Fibroblast of pulmonary artery (primary cell): ENCODE data around the gene HOXC10.

ENCODE experiments used
- DNase-seq: peaks from one replicate; pipeline ENCODE4 v3.0.0-alpha.2; 2010; ENCODE audit warnings: low read depth
- H3K4me3 ChIP-seq: replicated peaks from 2 replicates; pipeline ENCODE4 v1.5.1; 2011; ENCODE audit warnings: low read depth, mild to moderate bottlenecking, control low read depth, low read length, moderate library complexity
- TF ChIP-seq, protein P1 (sequence below): IDR thresholded peaks from 2 replicates; pipeline ENCODE4 v1.5.1; 2011; ENCODE audit warnings: mild to moderate bottlenecking, control low read depth, low read length, inconsistent platforms; ENCODE audit errors: missing control alignments

HOXC10 gene

DNA sequence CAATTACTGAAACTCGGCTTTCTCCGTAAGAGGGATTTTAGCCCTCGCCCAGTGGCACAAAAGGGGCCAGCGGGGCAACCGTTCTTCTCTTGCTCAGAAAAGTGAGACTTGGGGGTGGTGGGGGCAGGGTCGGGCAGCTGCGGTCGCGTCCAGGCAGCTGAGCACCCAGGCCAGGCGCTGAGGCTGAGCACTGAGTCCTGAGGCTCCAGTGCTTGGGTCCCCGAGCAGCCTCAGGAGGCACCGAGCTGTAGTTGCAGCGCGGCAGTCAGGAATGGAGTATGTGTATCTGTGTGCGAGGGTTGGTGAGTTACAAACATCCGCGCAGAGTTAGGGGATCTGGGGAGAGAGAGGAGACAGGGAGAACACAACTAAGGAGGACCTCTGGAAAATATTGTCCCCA is 39.2 kb downstream of the HOXC10 start:
- TF ChIP-seq, protein P1, sequence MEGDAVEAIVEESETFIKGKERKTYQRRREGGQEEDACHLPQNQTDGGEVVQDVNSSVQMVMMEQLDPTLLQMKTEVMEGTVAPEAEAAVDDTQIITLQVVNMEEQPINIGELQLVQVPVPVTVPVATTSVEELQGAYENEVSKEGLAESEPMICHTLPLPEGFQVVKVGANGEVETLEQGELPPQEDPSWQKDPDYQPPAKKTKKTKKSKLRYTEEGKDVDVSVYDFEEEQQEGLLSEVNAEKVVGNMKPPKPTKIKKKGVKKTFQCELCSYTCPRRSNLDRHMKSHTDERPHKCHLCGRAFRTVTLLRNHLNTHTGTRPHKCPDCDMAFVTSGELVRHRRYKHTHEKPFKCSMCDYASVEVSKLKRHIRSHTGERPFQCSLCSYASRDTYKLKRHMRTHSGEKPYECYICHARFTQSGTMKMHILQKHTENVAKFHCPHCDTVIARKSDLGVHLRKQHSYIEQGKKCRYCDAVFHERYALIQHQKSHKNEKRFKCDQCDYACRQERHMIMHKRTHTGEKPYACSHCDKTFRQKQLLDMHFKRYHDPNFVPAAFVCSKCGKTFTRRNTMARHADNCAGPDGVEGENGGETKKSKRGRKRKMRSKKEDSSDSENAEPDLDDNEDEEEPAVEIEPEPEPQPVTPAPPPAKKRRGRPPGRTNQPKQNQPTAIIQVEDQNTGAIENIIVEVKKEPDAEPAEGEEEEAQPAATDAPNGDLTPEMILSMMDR, result no peak
- H3K4me3 ChIP-seq, result no peak overlapping the region
- DNase-seq, result no peak

DNA sequence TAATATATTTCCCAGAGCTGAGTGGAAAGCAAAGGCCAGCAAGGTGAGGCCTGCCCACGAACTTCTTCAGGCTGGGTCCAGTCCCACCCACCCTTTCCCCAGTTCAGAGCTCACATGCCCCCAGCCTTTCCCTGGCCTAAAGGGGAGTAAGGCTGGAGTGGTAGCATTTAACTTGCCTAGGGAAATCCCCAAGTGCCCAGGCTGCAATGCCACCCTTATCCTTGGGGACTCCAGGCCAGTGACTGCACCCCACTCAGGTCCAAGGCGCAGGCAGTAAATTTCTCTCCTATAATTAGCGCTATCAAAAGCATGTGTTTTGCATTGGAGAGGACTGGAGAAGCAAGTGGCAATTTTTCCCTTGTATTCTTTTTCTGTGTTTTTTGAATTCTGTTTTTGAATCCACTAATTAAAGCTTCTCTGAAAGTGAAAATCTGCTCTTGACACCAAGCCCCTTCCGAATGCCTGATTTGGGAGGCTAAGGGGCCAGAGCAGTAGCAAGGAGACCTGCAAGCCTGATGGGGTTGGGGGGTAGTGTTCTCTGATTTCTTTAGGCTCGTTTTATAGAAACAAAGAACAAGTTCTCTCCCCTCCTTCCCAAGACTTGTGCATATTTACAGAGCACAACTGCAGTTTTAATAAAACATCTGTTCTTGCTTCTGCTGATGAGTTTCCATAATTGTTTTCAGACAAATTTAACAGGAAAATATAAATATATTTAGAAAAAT is 39.8 kb downstream of the HOXC10 start:
- no peak overlapping the region for H3K4me3 ChIP-seq
- TF ChIP-seq, protein P1, result no peak
- no peak for DNase-seq

DNA sequence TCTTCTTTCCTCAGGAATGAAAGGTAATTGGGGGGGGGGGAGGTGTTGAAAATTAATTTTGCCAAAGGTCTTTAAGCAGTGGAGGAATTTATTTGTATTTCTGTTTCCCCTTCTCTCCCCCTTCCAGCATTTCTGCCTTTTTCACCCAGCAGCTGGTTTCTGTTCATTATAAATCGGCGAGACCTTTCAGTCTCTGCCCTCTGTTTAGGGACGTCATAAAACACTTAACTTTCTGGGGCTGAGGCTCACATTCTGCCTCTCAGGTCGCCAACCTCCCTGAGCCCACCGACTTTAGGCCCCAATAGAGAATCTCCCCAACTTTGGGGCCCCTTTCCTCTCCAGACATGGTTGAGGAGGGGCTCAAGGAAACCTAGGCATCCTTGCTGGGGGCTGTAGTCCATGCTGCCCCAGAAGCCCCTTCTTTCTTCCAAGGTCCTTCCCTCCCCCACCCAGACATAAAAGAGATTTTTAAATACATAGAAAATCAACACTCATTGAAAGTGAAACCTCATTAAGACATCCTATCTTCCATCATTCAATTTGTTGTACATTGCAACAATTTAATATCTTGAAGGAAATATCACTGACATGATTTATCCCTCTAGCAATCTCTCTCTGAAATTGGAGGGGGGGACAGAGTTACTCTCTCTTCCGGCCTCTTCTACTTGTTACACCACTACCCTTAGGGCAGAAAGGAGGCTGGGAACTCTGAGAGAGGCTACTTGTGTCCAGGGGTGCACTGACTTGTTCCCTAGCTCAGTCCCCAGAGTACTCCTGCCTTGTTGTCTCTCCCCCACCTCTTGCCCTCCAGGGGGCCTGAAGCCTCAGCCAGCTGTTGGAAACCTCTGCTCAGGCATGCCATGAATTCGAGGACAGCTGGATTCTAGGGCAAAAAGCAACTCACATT is 40.8 kb downstream of the HOXC10 start:
- TF ChIP-seq, protein P1, result no peak
- H3K4me3 ChIP-seq, result no peak overlapping the region
- no peak for DNase-seq

DNA sequence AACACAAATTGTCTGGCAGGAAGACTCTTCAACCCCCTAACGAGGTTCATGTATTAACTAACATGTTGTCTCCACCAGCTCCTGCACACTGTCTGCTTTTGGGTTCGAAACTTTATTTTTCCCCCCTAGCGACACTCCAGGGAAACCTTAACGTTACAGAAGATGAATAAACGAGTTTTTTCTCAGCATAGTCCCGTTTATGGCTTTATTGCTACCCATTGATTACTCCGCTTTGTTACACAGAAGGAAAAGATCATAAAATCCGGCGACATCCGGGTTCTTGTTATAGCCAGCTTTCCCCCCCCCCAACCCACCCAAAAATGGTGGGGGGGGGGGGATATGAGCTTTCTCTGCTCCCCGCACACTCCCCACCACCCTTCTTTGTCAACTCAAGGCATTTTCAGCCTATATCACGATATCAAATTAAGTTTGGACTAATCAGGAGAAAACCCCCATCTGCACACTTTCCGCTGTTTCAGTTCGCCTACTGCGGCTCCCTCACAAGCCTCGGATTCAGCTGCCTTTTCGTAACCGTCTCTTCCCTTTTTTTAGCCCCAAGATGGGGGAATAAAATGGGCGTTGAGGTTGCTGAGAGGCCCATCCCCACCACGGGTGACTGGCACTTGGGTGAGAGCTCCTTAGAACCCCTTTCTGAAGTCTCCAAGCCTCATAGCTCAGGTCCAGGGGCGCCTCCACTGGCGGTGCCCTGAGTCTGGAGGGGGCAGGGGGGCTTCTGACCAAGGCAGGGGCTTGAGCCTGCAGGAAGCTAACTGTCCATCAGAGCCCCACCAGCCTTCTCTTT is 41.9 kb downstream of the HOXC10 start:
- TF ChIP-seq, protein P1, result no peak
- DNase-seq, result no peak
- no peak overlapping the region for H3K4me3 ChIP-seq

DNA sequence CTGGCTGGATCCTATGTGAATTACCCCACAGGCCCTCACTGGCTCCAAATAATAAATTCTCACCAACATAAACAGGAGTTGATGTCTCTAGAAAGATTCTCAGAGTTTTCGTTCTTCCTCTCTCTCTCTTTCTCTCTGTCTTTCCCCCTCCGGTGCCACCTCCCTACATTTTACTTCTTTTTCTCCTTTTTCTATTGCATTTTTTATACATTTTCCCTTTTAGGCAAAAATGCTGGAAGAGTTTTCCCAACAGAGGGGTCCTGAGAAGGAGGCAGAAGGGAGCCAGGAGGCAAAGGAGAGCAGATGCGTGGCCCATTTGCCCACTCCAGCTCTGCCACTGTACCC is 42.5 kb downstream of the HOXC10 start:
- no peak for DNase-seq
- no peak overlapping the region for H3K4me3 ChIP-seq
- TF ChIP-seq, protein P1, result no peak

DNA sequence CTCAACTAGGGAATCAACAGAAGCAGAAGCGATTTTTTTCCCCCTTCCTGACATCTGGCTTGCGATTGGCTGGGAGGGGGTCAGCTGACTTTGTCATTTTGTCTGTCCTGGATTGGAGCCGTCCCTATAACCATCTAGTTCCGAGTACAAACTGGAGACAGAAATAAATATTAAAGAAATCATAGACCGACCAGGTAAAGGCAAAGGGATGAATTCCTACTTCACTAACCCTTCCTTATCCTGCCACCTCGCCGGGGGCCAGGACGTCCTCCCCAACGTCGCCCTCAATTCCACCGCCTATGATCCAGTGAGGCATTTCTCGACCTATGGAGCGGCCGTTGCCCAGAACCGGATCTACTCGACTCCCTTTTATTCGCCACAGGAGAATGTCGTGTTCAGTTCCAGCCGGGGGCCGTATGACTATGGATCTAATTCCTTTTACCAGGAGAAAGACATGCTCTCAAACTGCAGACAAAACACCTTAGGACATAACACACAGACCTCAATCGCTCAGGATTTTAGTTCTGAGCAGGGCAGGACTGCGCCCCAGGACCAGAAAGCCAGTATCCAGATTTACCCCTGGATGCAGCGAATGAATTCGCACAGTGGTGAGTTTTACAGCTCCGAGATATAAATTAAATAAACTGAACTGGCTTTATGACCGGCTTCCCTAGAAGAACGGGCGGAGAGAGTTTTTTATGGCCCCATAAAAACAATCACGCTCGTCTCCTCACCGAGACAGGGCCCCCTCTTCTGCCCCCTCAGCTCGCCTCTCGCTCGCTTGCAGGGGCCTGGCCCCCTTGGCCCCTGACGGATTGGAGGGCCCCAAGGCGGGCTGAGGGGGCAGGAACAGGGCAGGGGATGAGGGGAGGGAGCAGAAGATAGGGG is 43.6 kb downstream of the HOXC10 start, which contains the start of gene HOXC6:
HOXC6 (plus strand) TSS at position 127 of the 888 bp plus-strand sequence; CDS start at position 209, 82 bp downstream.
- DNase-seq, result no peak
- TF ChIP-seq, protein P1, result no peak

More for the DNA sequence above, 43.6 kb downstream of the HOXC10 start, which contains the start of gene HOXC6:
- peak within 1 kb of the TSS; percentile 21 for H3K4me3 ChIP-seq
